ENCODE results near the gene UBXN4.

The UBXN4 gene

GRCh38 chr2:135782231-135782630, 40.6 kb downstream of the UBXN4 start:
- no peak for TF ChIP-seq CTCF (IDR thresholded peaks at IDR 0.05)
- Histone ChIP-seq H3K27ac (no peak overlapping the region), H3K4me3 (no peak overlapping the region)
- no peak for DNase-seq (ENCODE audit: low spot score)

- no peak overlapping the region for H3K4me3 ChIP-seq
- no peak overlapping the region for H3K27ac ChIP-seq
- TF ChIP-seq CTCF (IDR thresholded peaks at IDR 0.05) = no peak
- no peak for DNase-seq (ENCODE audit: low spot score)
Observed at GRCh38 chr2:135783439-135783838, 41.8 kb downstream of the UBXN4 start.

- DNase-seq (ENCODE audit: low spot score) = no peak
- Histone ChIP-seq H3K27ac (no peak overlapping the region), H3K4me3 (no peak overlapping the region)
- no peak for TF ChIP-seq CTCF (IDR thresholded peaks at IDR 0.05)
Observed at GRCh38 chr2:135785032-135785431, 43.4 kb downstream of the UBXN4 start.

- no peak for DNase-seq (ENCODE audit: low spot score)
- H3K27ac ChIP-seq = peak overlapping the region in 1 of 2 donors; percentile 35
- no peak for TF ChIP-seq CTCF (IDR thresholded peaks at IDR 0.05)
- no peak overlapping the region for H3K4me3 ChIP-seq
Observed at GRCh38 chr2:135786823-135787222, 45.2 kb downstream of the UBXN4 start.

GRCh38 chr2:135790423-135790822, 48.8 kb downstream of the UBXN4 start:
- no peak for DNase-seq (ENCODE audit: low spot score)

GRCh38 chr2:135791418-135792190, 49.9 kb downstream of the UBXN4 start:
- H3K27ac ChIP-seq = no peak overlapping the region
- TF ChIP-seq CTCF (IDR thresholded peaks at IDR 0.05) = no peak
- H3K4me3 ChIP-seq = no peak overlapping the region
- no peak for DNase-seq (ENCODE audit: low spot score)

More at GRCh38 chr2:135790423-135790822, 48.8 kb downstream of the UBXN4 start:
- Histone ChIP-seq H3K27ac (no peak overlapping the region), H3K4me3 (no peak overlapping the region)
- TF ChIP-seq CTCF (IDR thresholded peaks at IDR 0.05) = no peak

All from coronary artery (tissue), 2 donors.